Retinal pigment epithelial cell (primary cell): ENCODE measurements around the gene CDK5RAP2.
"Not testable (repeated sequence)": the region's sequence is repeated elsewhere in the genome, so short reads cannot be mapped to it uniquely, and the experiment has no call there.

Experiments
- DNase-seq: peaks from one replicate; pipeline ENCODE4 v3.0.0-alpha.2; 2010; ENCODE audit warnings: low read depth
- H3K4me3 ChIP-seq: 2 replicates; pipeline ENCODE4 v1.5.1; 2011; ENCODE audit warnings: mild to moderate bottlenecking, low read length, control low read depth, moderate library complexity
- TF ChIP-seq, protein P1 (sequence below): conservative IDR thresholded peaks from 2 replicates; pipeline ENCODE4 v1.5.1; 2011; ENCODE audit warnings: low read depth, low read length, control low read depth, inconsistent platforms

CDK5RAP2 gene

GRCh38 chr9:120500733-120501132 is 79.2 kb downstream of the CDK5RAP2 start:
- TF ChIP-seq, protein P1, sequence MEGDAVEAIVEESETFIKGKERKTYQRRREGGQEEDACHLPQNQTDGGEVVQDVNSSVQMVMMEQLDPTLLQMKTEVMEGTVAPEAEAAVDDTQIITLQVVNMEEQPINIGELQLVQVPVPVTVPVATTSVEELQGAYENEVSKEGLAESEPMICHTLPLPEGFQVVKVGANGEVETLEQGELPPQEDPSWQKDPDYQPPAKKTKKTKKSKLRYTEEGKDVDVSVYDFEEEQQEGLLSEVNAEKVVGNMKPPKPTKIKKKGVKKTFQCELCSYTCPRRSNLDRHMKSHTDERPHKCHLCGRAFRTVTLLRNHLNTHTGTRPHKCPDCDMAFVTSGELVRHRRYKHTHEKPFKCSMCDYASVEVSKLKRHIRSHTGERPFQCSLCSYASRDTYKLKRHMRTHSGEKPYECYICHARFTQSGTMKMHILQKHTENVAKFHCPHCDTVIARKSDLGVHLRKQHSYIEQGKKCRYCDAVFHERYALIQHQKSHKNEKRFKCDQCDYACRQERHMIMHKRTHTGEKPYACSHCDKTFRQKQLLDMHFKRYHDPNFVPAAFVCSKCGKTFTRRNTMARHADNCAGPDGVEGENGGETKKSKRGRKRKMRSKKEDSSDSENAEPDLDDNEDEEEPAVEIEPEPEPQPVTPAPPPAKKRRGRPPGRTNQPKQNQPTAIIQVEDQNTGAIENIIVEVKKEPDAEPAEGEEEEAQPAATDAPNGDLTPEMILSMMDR: no peak
- DNase-seq: no peak
- no peak overlapping the region for H3K4me3 ChIP-seq

- not testable (repeated sequence) for H3K4me3 ChIP-seq, DNase-seq
These were observed 82.1 kb downstream of the CDK5RAP2 start for GRCh38 chr9:120497865-120498264.

- H3K4me3 ChIP-seq, DNase-seq: not testable (repeated sequence)
These were observed 83.5 kb downstream of the CDK5RAP2 start for GRCh38 chr9:120496438-120496837.

DNA sequence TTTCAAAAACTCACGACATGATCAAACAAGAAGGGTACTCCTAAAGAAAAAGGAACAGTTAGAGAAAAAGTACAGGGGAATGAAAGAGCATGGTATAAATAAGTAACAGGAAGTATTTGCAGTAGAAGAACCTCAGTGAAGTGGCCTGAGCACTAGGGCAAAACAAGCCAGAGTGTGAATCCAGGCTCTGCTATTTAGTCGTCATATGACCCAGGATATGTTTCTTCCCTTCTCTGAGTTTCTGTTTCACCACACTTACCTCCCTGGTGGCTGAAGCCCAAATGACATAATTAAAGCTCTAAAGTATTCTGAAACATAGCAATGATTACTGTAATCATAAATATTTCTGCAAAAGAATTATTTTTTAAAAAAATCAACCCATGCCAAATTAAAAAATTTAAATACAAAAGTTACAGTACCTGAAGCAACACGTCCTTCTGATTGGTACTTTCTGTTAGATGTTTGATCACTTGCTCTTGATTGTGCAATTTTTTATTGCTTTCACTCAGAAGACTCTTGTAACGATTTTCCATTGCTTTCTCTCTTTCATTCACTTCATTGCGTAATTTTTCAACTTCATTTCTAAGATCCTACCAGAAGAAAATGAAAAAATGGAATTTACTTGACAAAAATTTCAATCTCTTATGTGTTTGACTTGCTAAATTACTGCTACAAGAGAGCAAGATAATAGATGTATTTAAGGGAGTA is 88.9 kb downstream of the CDK5RAP2 start:
- H3K4me3 ChIP-seq: no peak overlapping the region
- TF ChIP-seq, protein P1: no peak
- no peak for DNase-seq

DNA sequence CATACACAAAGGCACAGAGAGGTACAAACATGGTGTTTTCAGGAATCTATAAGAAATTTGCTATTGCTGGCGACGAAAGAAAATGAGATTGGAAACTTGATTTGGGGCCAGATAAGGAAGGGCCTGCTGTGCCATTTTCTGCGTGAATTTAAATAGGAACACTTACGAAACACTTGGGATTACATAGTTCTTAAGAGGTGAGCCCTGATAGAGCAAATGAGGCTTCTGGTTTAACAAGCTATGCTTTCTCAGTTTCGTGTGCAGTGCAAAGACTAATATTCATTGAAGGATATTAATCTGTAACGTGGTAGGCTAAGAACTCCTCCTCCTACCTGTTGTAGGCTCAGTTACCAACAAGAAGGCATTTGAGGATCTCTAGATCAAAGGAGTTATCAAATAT is 93.1 kb downstream of the CDK5RAP2 start:
- H3K4me3 ChIP-seq: no peak overlapping the region
- TF ChIP-seq, protein P1: no peak
- DNase-seq: no peak

- DNase-seq: no peak
- H3K4me3 ChIP-seq: no peak overlapping the region
- TF ChIP-seq, protein P1: no peak
These were observed 93.6 kb downstream of the CDK5RAP2 start for GRCh38 chr9:120486347-120486746.

DNA sequence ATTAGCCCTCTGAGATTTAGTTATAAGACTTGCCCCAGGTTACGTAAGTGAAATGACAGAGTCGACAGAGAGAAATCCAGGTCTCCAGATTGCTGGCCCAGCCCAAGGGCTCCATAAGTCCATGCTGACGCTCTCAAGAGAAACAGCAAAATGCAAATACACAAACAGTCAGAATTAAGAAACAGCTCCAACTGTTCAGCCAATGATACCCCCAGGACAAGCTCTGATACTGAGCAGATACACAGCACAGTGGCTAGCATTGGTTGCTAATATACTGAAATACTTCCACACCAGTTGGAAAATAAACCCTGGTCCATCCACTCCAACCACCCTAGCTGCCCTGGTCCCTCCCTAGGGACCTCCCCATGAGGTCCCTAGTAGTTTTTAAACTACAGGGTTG is 94.2 kb downstream of the CDK5RAP2 start:
- TF ChIP-seq, protein P1: no peak
- no peak for DNase-seq
- H3K4me3 ChIP-seq: no peak overlapping the region

DNA sequence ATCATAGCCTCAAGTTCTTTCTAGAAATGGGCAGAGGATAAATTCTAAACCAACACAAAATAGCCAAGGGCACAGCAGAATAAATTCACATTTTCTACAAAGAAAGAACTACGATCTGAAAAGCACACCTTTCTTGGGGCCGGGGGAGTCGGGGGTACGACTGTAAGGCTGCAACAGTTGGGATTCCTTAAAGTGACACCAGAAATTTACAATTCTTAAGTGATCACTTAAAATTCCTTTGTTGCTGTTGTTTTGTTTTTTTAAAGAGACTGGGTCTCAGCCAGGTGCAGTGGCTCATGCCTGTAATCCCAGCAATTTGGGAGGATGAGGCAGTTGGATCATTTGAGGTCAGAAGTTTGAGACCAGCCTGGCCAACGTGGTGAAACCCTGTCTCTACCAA is 95.8 kb downstream of the CDK5RAP2 start:
- no peak for DNase-seq
- no peak overlapping the region for H3K4me3 ChIP-seq
- TF ChIP-seq, protein P1: no peak
